GM23338 (cell line): ENCODE measurements around the gene RYR3. TPM values are rescaled to one million over a fixed set of nuclear protein-coding genes. Genes with fewer than 3 reads are reported as not detected.

Experiments
- ATAC-seq: fragments of 200-7000 bp; cut with Tn5 transposase; 3 replicates; pipeline ENCODE4 v1.9.1; 2020
- DNase-seq: peaks from one replicate; pipeline ENCODE4 v3.0.0-alpha.2; 2015; ENCODE audit warnings: low spot score
- H2AFZ ChIP-seq: fragments of 200-600 bp; sonication (generic); 2 replicates; pipeline ENCODE4 v1.8.0; 2016; ENCODE audit warnings: antibody characterized with exemption, mild to moderate bottlenecking, moderate library complexity
- H3F3A ChIP-seq: fragments of 200-600 bp; sonication (generic); replicated peaks from 2 replicates; pipeline ENCODE4 v1.8.0; 2017; ENCODE audit warnings: antibody characterized with exemption, mixed run types, low read depth
- H3K27ac ChIP-seq: fragments of 200-600 bp; sonication (generic); 2 replicates; pipeline ENCODE4 v1.6.1; 2016; ENCODE audit warnings: low read depth
- H3K27me3 ChIP-seq: fragments of 200-600 bp; sonication (generic); 2 replicates; pipeline ENCODE4 v1.8.0; 2016; ENCODE audit warnings: mild to moderate bottlenecking, mixed run types, moderate library complexity; ENCODE audit not compliant: insufficient read depth
- H3K36me3 ChIP-seq: fragments of 200-600 bp; sonication (generic); 2 replicates; pipeline ENCODE4 v1.8.0; 2016; ENCODE audit warnings: mild to moderate bottlenecking; ENCODE audit not compliant: insufficient read depth
- H3K4me1 ChIP-seq: fragments of 200-600 bp; sonication (generic); 2 replicates; pipeline ENCODE4 v1.8.0; 2016; ENCODE audit warnings: mild to moderate bottlenecking, moderate library complexity; ENCODE audit not compliant: insufficient read depth
- H3K4me2 ChIP-seq: fragments of 200-600 bp; sonication (generic); 2 replicates; pipeline ENCODE4 v1.7.1; 2017; ENCODE audit warnings: mixed run types
- H3K4me3 ChIP-seq: fragments of 200-600 bp; sonication (generic); 2 replicates; pipeline ENCODE4 v1.6.1; 2016; ENCODE audit warnings: mixed run types
- H3K79me2 ChIP-seq: fragments of 200-600 bp; sonication (generic); replicated peaks from 2 replicates; pipeline ENCODE4 v1.8.0; 2017; ENCODE audit warnings: mild to moderate bottlenecking; ENCODE audit not compliant: insufficient read depth
- H3K9me2 ChIP-seq: fragments of 200-600 bp; sonication (generic); 2 replicates; pipeline ENCODE4 v1.8.0; 2017; ENCODE audit not compliant: insufficient read depth
- H4K20me1 ChIP-seq: fragments of 200-600 bp; sonication (generic); replicated peaks from 2 replicates; pipeline ENCODE4 v1.8.0; 2017; ENCODE audit warnings: mild to moderate bottlenecking; ENCODE audit not compliant: insufficient read depth
- H3K27ac Mint-ChIP-seq: 2 replicates; pipeline ENCODE4 v1.8.0; 2020; ENCODE audit warnings: inconsistent platforms, mild to moderate bottlenecking, moderate library complexity, mixed read lengths
- H3K27me3 Mint-ChIP-seq: 3 replicates; pipeline ENCODE4 v1.8.0; 2022; ENCODE audit warnings: low read depth, mild to moderate bottlenecking, moderate library complexity, mixed read lengths, inconsistent platforms; ENCODE audit not compliant: insufficient read depth, poor library complexity
- H3K36me3 Mint-ChIP-seq: 3 replicates; pipeline ENCODE4 v1.8.0; 2021; ENCODE audit warnings: low read depth, mild to moderate bottlenecking, inconsistent platforms, moderate library complexity, mixed read lengths
- H3K4me1 Mint-ChIP-seq: 3 replicates; pipeline ENCODE4 v1.8.0; 2020; ENCODE audit warnings: mild to moderate bottlenecking, inconsistent platforms, mixed read lengths
- H3K4me3 Mint-ChIP-seq: 3 replicates; pipeline ENCODE4 v1.8.0; 2021; ENCODE audit warnings: moderate library complexity, mild to moderate bottlenecking, inconsistent platforms, mixed read lengths
- H3K9me3 Mint-ChIP-seq: 3 replicates; pipeline ENCODE4 v1.8.0; 2020; ENCODE audit warnings: moderate library complexity, mild to moderate bottlenecking, inconsistent platforms, mixed read lengths
- CREB1 ChIP-seq: fragments of 250-450 bp; sonication (Bioruptor Pico); IDR thresholded peaks from 2 replicates; pipeline ENCODE4 v1.5.0; 2020; ENCODE audit warnings: low read depth, mild to moderate bottlenecking, moderate library complexity
- EZH2 ChIP-seq: fragments of 200-600 bp; sonication (generic); IDR thresholded peaks from one replicate; pipeline ENCODE4 v1.8.0; 2017; ENCODE audit warnings: antibody characterized with exemption, mild to moderate bottlenecking, low read depth; ENCODE audit not compliant: unreplicated experiment
- EZH2phosphoT487 ChIP-seq: fragments of 200-600 bp; sonication (generic); IDR thresholded peaks from one replicate; pipeline ENCODE4 v1.8.1; 2018; ENCODE audit warnings: antibody characterized with exemption; ENCODE audit not compliant: unreplicated experiment
- JUNB ChIP-seq: IDR thresholded peaks from one replicate; pipeline ENCODE4 v1.6.1; 2016; ENCODE audit warnings: antibody characterized with exemption; ENCODE audit not compliant: unreplicated experiment
- NANOG ChIP-seq: IDR thresholded peaks from 2 replicates; pipeline ENCODE4 v1.6.1; 2016; ENCODE audit warnings: antibody characterized with exemption, borderline replicate concordance
- POLR2AphosphoS5 ChIP-seq: IDR thresholded peaks from 2 replicates; pipeline ENCODE4 v1.6.1; 2016; ENCODE audit warnings: antibody characterized with exemption, low read depth
- REST ChIP-seq: IDR thresholded peaks from one replicate; pipeline ENCODE4 v1.6.1; 2018; ENCODE audit warnings: antibody characterized with exemption; ENCODE audit not compliant: unreplicated experiment
- STAT1 ChIP-seq: IDR thresholded peaks from one replicate; pipeline ENCODE4 v1.6.1; 2016; ENCODE audit warnings: antibody characterized with exemption; ENCODE audit not compliant: unreplicated experiment
- ZNF114 ChIP-seq: fragments of 250-450 bp; sonication (Bioruptor Pico); IDR thresholded peaks from 2 replicates; pipeline ENCODE4 v1.5.0; 2020; ENCODE audit warnings: mild to moderate bottlenecking, moderate library complexity
- ZNF331 ChIP-seq: fragments of 250-450 bp; sonication (Bioruptor Pico); IDR thresholded peaks from 2 replicates; pipeline ENCODE4 v1.5.0; 2020; ENCODE audit warnings: low read depth, mild to moderate bottlenecking, moderate library complexity
- ZNF462 ChIP-seq: fragments of 250-450 bp; sonication (Bioruptor Pico); IDR thresholded peaks from 2 replicates; pipeline ENCODE4 v1.5.0; 2020; ENCODE audit warnings: mild to moderate bottlenecking, moderate library complexity
- polyA plus RNA-seq: library from polyadenylated mRNA; unstranded; fragments of >200 nt; fragmentation: Nextera tagmentation; extraction: Ambion mirVana; gene quantifications from 2 replicates; pipeline ENCODE4 v1.2.1, GENCODE V29; 2016
- total RNA-seq: library from RNA; depleted of rRNA; stranded (reverse); fragments of >200 nt; shearing (Covaris generic); gene quantifications from 2 replicates; pipeline ENCODE4 v1.2.3, GENCODE V29; 2014
- TF ChIP-seq, protein P1 (sequence below): IDR thresholded peaks from 2 replicates; pipeline ENCODE4 v1.6.1; 2016; ENCODE audit warnings: antibody characterized with exemption
- TF ChIP-seq, protein P2 (sequence below), 2 experiments: fragments of 200-600 bp in 1 of 2; sonication (generic) in 1 of 2; conservative IDR thresholded peaks; 2 replicates each; pipeline versions ENCODE4 v1.5.1 to v1.6.1; 2016 to 2017; ENCODE audit warnings: antibody characterized with exemption in 2 of 2, low read depth in 2 of 2, mild to moderate bottlenecking in 2 of 2, moderate library complexity in 1 of 2

Gene RYR3
- total and polyA plus RNA-seq, 2 experiments from 2014 or later = 1.1 to 1.2 TPM

DNA sequence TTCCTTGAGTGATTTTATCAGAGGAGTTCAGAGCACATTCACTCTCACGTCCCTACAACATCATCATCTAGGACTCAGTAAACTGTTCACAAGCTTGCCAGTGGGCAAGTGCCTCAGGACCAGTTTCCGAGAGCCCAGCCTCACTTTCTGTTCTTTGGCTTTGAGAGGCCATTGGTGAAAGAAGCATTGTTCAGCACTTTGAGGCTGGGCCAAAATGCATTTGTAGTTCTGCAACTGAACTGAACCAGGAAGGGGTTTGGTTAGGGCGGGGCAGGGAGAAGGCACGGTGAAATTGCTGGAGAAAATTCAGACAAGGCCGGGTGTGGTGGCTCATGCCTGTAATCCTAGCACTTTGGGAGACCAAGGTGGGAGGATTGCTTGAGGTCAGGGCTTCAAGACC lies 435.4 kb downstream of the RYR3 start:
- no peaks in the 10 kb centered on the region; the same call in 2 of the 3 replicates for H3K4me1 Mint-ChIP-seq
- Histone ChIP-seq H3K4me1 (no peaks in the 10 kb centered on the region), H3K4me2 (no peak overlapping the region), H3K79me2 (no peaks in the 10 kb centered on the region), H3K4me3 (no peak overlapping the region), H3F3A (no peaks in the 10 kb centered on the region), H2AFZ (no peak overlapping the region), H4K20me1 (no peaks in the 10 kb centered on the region), H3K9me2 (no peaks in the 10 kb centered on the region), H3K27ac (no peak overlapping the region), H3K27me3 (no peaks in the 10 kb centered on the region), H3K36me3 (no peaks in the 10 kb centered on the region)
- no peak overlapping the region; the same call in 1 of the 2 replicates for H3K27ac Mint-ChIP-seq
- no peaks in the 10 kb centered on the region for H3K27me3 Mint-ChIP-seq
- no peaks in the 10 kb centered on the region for H3K9me3 Mint-ChIP-seq
- no peak overlapping the region for H3K4me3 Mint-ChIP-seq
- no peaks in the 10 kb centered on the region for H3K36me3 Mint-ChIP-seq
- TF ChIP-seq REST (no peak), JUNB (no peak), ZNF331 (no peak), ZNF114 (CRISPR knock-in tag) (no peak), STAT1 (no peak), EZH2 (no peak), EZH2phosphoT487 (no peak), NANOG (no peak), CREB1 (no peak), ZNF462 (CRISPR knock-in tag) (no peak), POLR2AphosphoS5 (no peak)
- TF ChIP-seq, protein P1, sequence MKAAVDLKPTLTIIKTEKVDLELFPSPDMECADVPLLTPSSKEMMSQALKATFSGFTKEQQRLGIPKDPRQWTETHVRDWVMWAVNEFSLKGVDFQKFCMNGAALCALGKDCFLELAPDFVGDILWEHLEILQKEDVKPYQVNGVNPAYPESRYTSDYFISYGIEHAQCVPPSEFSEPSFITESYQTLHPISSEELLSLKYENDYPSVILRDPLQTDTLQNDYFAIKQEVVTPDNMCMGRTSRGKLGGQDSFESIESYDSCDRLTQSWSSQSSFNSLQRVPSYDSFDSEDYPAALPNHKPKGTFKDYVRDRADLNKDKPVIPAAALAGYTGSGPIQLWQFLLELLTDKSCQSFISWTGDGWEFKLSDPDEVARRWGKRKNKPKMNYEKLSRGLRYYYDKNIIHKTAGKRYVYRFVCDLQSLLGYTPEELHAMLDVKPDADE = no peak
- TF ChIP-seq, protein P2, sequence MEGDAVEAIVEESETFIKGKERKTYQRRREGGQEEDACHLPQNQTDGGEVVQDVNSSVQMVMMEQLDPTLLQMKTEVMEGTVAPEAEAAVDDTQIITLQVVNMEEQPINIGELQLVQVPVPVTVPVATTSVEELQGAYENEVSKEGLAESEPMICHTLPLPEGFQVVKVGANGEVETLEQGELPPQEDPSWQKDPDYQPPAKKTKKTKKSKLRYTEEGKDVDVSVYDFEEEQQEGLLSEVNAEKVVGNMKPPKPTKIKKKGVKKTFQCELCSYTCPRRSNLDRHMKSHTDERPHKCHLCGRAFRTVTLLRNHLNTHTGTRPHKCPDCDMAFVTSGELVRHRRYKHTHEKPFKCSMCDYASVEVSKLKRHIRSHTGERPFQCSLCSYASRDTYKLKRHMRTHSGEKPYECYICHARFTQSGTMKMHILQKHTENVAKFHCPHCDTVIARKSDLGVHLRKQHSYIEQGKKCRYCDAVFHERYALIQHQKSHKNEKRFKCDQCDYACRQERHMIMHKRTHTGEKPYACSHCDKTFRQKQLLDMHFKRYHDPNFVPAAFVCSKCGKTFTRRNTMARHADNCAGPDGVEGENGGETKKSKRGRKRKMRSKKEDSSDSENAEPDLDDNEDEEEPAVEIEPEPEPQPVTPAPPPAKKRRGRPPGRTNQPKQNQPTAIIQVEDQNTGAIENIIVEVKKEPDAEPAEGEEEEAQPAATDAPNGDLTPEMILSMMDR (conservative IDR thresholded peaks at IDR 0.05; ENCODE audit: low read depth in 2 of 2) = no peak
- DNase-seq (no peak), ATAC-seq (no peak)
